Glutamatergic neuron (in vitro differentiated cells): ENCODE measurements around the gene PIWIL1. TPM values are rescaled to one million over a fixed set of nuclear protein-coding genes. Genes with fewer than 3 reads are reported as not detected.

ENCODE experiments used
- DNase-seq: peaks from one replicate; pipeline ENCODE4 v3.0.0; 2022
- H3K27ac Mint-ChIP-seq: one replicate; pipeline ENCODE4 v1.8.0; 2020; ENCODE audit warnings: mild to moderate bottlenecking, mixed read lengths, inconsistent platforms; ENCODE audit not compliant: unreplicated experiment
- H3K27me3 Mint-ChIP-seq: one replicate; pipeline ENCODE4 v1.8.0; 2020; ENCODE audit warnings: mild to moderate bottlenecking, moderate library complexity, mixed read lengths, inconsistent platforms; ENCODE audit not compliant: unreplicated experiment
- H3K36me3 Mint-ChIP-seq: one replicate; pipeline ENCODE4 v1.8.0; 2020; ENCODE audit warnings: mild to moderate bottlenecking, mixed read lengths, inconsistent platforms; ENCODE audit not compliant: unreplicated experiment
- H3K4me1 Mint-ChIP-seq: one replicate; pipeline ENCODE4 v1.8.0; 2020; ENCODE audit warnings: mild to moderate bottlenecking, low read depth, mixed read lengths, inconsistent platforms; ENCODE audit not compliant: unreplicated experiment
- H3K4me3 Mint-ChIP-seq: one replicate; pipeline ENCODE4 v1.8.0; 2020; ENCODE audit warnings: mild to moderate bottlenecking, mixed read lengths, inconsistent platforms; ENCODE audit not compliant: unreplicated experiment
- H3K9me3 Mint-ChIP-seq: one replicate; pipeline ENCODE4 v1.8.0; 2020; ENCODE audit warnings: mild to moderate bottlenecking, moderate library complexity, mixed read lengths, inconsistent platforms; ENCODE audit not compliant: unreplicated experiment
- CTCF ChIP-seq: fragments of 200-600 bp; sonication (generic); IDR thresholded peaks from one replicate; pipeline ENCODE4 v1.5.0; 2021; ENCODE audit not compliant: partially characterized antibody, unreplicated experiment
- total RNA-seq: library from RNA; stranded (reverse); fragmentation: NEBNext Ultra II Directional; extraction: Animal tissue kit (Norgen Biotek cat#: 25700); gene quantifications from one replicate; pipeline ENCODE4 v1.2.1, GENCODE V29; 2021; ENCODE audit not compliant: unreplicated experiment

PIWIL1 gene
- total RNA-seq, 1 donor from 2014 or later: not detected

- Mint-ChIP-seq H3K4me1 (no peaks in the 10 kb centered on the region), H3K27me3 (peaks cover 2% of the 10 kb centered on the region), H3K27ac (no peak overlapping the region), H3K36me3 (peaks cover 5% of the 10 kb centered on the region), H3K9me3 (peaks cover 4% of the 10 kb centered on the region), H3K4me3 (no peak overlapping the region)
- TF ChIP-seq CTCF: no peak
- DNase-seq: no peak
Observed at GRCh38 chr12:130334937-130335336, 2.8 kb upstream of the PIWIL1 start.

- H3K4me3 Mint-ChIP-seq: no peak overlapping the region
- H3K9me3 Mint-ChIP-seq: peaks cover 4% of the 10 kb centered on the region
- H3K36me3 Mint-ChIP-seq: peaks cover 5% of the 10 kb centered on the region
- H3K27me3 Mint-ChIP-seq: peaks cover 2% of the 10 kb centered on the region
- peak; percentile 74 for TF ChIP-seq CTCF
- DNase-seq: no peak
- no peak overlapping the region for H3K27ac Mint-ChIP-seq
- H3K4me1 Mint-ChIP-seq: no peaks in the 10 kb centered on the region
Observed at GRCh38 chr12:130335517-130336392, 1.9 kb upstream of the PIWIL1 start.

- Mint-ChIP-seq H3K4me1 (no peaks in the 10 kb centered on the region), H3K9me3 (peaks cover 6% of the 10 kb centered on the region), H3K27me3 (no peaks in the 10 kb centered on the region)
Observed at GRCh38 chr12:130336723-130337487, 782 bp upstream of the PIWIL1 start.

GRCh38 chr12:130338794-130339601 is 1.3 kb downstream of the PIWIL1 start:
- TF ChIP-seq CTCF: no peak
- Mint-ChIP-seq H3K36me3 (peaks cover 6% of the 10 kb centered on the region), H3K27ac (no peak overlapping the region), H3K4me3 (no peak overlapping the region), H3K4me1 (no peaks in the 10 kb centered on the region), H3K9me3 (peaks cover 6% of the 10 kb centered on the region), H3K27me3 (no peaks in the 10 kb centered on the region)
- no peak for DNase-seq

More at GRCh38 chr12:130336723-130337487, 782 bp upstream of the PIWIL1 start:
- no peak overlapping the region for H3K4me3 Mint-ChIP-seq
- no peak for DNase-seq
- H3K27ac Mint-ChIP-seq: no peak overlapping the region
- peaks cover 10% of the 10 kb centered on the region for H3K36me3 Mint-ChIP-seq
- no peak for TF ChIP-seq CTCF
